Spleen (tissue), 11 donors: ENCODE results near the gene PRCP. TPM values are rescaled to one million over a fixed set of nuclear protein-coding genes. Genes with fewer than 3 reads are reported as not detected.

Experiments used
- DNase-seq: peaks from one replicate; pipeline ENCODE4 v3.0.0-alpha.2; 2020
- H3K27ac ChIP-seq, 8 donors: fragments of 200-600 bp; sonication (generic) in 7 of 8; 1 replicate in 4 of 8; 2 replicates in 4 of 8; pipeline versions ENCODE4 v1.5.0 to v1.8.0; 2016 to 2021; ENCODE audit warnings: inconsistent platforms in 4 of 8, mild to moderate bottlenecking in 4 of 8, moderate library complexity in 1 of 8
- H3K27me3 ChIP-seq, 7 donors: fragments of 200-600 bp; sonication (generic) in 6 of 7; replicated peaks in 1 of 7; 1 replicate in 4 of 7; 2 replicates in 3 of 7; pipeline versions ENCODE4 v1.5.0 to v1.8.0; 2016 to 2021; ENCODE audit warnings: inconsistent platforms in 3 of 7, mild to moderate bottlenecking in 1 of 7
- H3K36me3 ChIP-seq, 6 donors: fragments of 200-600 bp; sonication (generic) in 5 of 6; 1 replicate in 4 of 6; 2 replicates in 2 of 6; pipeline versions ENCODE4 v1.5.0 to v1.8.0; 2016 to 2021; ENCODE audit warnings: inconsistent platforms in 2 of 6
- H3K4me1 ChIP-seq, 6 donors: fragments of 200-600 bp; sonication (generic) in 5 of 6; 1 replicate in 3 of 6; 2 replicates in 3 of 6; pipeline versions ENCODE4 v1.5.0 to v1.8.0; 2016 to 2021; ENCODE audit warnings: inconsistent platforms in 3 of 6
- H3K4me3 ChIP-seq, 8 donors: fragments of 200-600 bp; sonication (generic) in 7 of 8; 1 replicate in 4 of 8; 2 replicates in 4 of 8; pipeline versions ENCODE4 v1.5.0 to v1.8.0; 2016 to 2021; ENCODE audit warnings: inconsistent platforms in 4 of 8, mild to moderate bottlenecking in 4 of 8, moderate library complexity in 2 of 8
- H3K9me3 ChIP-seq, 8 donors: fragments of 200-600 bp; sonication (generic) in 7 of 8; 1 replicate in 4 of 8; 2 replicates in 4 of 8; pipeline versions ENCODE4 v1.5.0 to v1.8.0; 2016 to 2021; ENCODE audit warnings: inconsistent platforms in 4 of 8
- POLR2A ChIP-seq, 3 donors: fragments of 450-650 bp; IDR thresholded peaks; one replicate each; pipeline ENCODE4 v1.5.1; 2017; ENCODE audit warnings: antibody characterized with exemption in 3 of 3, mild to moderate bottlenecking in 1 of 3
- POLR2AphosphoS5 ChIP-seq, 3 donors: sonication (generic); formaldehyde crosslinking; IDR thresholded peaks; one replicate each; pipeline ENCODE4 v1.5.1; 2017; ENCODE audit warnings: antibody characterized with exemption in 3 of 3
- WGBS, 5 donors: extraction: QIAGEN DNeasy Blood & Tissue Kit in 3 of 5; methylation state at CpG; one replicate each; pipeline versions ENCODE4 v1.1.5 to v1.1.7; 2013 to 2018; 5-methylcytosine and 5-hydroxymethylcytosine counted together
- intact Hi-C: fragments of 100-400 bp; cut with DNase I; formaldehyde crosslinking; loops from one replicate; pipeline ENCODE4 v1.15.0; 2023; ENCODE audit warnings: low total_unique reads
- polyA plus RNA-seq, 3 donors: library from polyadenylated mRNA; stranded (reverse); fragments of 200-250 nt; gene quantifications; one replicate each; pipeline ENCODE4 v1.2.1, GENCODE V29; 2013
- total RNA-seq, 7 donors: library from RNA; depleted of rRNA in 3 of 7; stranded (reverse); fragments of >200 nt in 3 of 7; fragmentation: NEBNext Ultra II Directional in 4 of 7; extraction: Animal tissue kit (Norgen Biotek cat#: 25700) in 4 of 7; gene quantifications; one replicate each; pipeline versions ENCODE4 v1.1.0 to v1.2.1, GENCODE V29; 2016 to 2021
- TF ChIP-seq, protein P1 (sequence below), 11 experiments: fragments of 200-600 bp in 7 of 11; fragments of 450-650 bp in 4 of 11; sonication (generic) in 4 of 11; IDR thresholded peaks in 8 of 11; conservative IDR thresholded peaks in 3 of 11; 1 replicate in 7 of 11; 2 replicates in 4 of 11; pipeline versions ENCODE4 v1.4.0 to v1.8.0; 2016 to 2021; ENCODE audit warnings: antibody characterized with exemption in 11 of 11, inconsistent platforms in 4 of 11, mild to moderate bottlenecking in 1 of 11
- donor health status: healthy with polysubstance abuse.
- donor health status: DM: no; HTN: no; CAD: no; lungs with moderate emphysema.
- donor health status: DM: no; HTN: no; CAD: no.
- donor health status: Bipolar disorder and iron deficiency.
- donor health status: healthy.
- donor health status: DM: no; HTN: no; CAD: no.
- donor health status: DM: yes; HTN: yes; CAD: no.

PRCP gene
- total and polyA plus RNA-seq, 10 donors, result 22.2 to 85.7 (median 65.7) TPM

DNA sequence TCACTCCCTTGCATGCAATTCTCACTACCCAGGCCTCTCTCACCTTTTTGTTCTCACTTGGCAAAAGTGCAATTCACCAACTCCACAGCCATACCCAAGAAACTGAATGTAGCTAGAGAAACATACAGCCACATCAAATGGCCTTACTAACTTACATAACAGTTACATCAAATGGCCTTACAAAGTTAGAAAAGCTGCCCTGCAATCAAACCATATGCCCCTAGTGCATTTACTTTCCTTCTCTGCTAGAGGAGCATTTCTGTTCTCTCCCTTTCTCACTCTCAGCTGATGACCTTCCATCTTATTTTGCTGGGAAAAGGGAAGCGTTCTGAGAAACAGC lies 10.3 kb downstream of the PRCP start:
- Histone ChIP-seq H3K4me3 (peak overlapping the region in 7 of 8 donors; percentile 23 to 53 (median 30)), H3K4me1 (peaks cover 0 to 77% (median 39%) of the 10 kb centered on the region in 6 donors), H3K27ac (peak overlapping the region in 7 of 8 donors; percentile 35 to 83 (median 64)), H3K36me3 (no peaks in the 10 kb centered on the region), H3K27me3 (peaks cover 0 to 21% (median 0%) of the 10 kb centered on the region in 7 donors), H3K9me3 (no peaks in the 10 kb centered on the region)
- intact Hi-C loops, result no loop called here
- WGBS, 5 donors, result 68 to 81% (median 78%) methylated on average over 1 of the region's 1 CpG
- TF ChIP-seq POLR2A (IDR thresholded peaks at IDR 0.05) (no peak), POLR2AphosphoS5 (IDR thresholded peaks at IDR 0.05) (no peak)
- TF ChIP-seq, protein P1, sequence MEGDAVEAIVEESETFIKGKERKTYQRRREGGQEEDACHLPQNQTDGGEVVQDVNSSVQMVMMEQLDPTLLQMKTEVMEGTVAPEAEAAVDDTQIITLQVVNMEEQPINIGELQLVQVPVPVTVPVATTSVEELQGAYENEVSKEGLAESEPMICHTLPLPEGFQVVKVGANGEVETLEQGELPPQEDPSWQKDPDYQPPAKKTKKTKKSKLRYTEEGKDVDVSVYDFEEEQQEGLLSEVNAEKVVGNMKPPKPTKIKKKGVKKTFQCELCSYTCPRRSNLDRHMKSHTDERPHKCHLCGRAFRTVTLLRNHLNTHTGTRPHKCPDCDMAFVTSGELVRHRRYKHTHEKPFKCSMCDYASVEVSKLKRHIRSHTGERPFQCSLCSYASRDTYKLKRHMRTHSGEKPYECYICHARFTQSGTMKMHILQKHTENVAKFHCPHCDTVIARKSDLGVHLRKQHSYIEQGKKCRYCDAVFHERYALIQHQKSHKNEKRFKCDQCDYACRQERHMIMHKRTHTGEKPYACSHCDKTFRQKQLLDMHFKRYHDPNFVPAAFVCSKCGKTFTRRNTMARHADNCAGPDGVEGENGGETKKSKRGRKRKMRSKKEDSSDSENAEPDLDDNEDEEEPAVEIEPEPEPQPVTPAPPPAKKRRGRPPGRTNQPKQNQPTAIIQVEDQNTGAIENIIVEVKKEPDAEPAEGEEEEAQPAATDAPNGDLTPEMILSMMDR (IDR thresholded peaks at IDR 0.05 in 8 of 11, conservative IDR thresholded peaks at IDR 0.05 in 3 of 11), result no peak
- DNase-seq, result no peak

DNA sequence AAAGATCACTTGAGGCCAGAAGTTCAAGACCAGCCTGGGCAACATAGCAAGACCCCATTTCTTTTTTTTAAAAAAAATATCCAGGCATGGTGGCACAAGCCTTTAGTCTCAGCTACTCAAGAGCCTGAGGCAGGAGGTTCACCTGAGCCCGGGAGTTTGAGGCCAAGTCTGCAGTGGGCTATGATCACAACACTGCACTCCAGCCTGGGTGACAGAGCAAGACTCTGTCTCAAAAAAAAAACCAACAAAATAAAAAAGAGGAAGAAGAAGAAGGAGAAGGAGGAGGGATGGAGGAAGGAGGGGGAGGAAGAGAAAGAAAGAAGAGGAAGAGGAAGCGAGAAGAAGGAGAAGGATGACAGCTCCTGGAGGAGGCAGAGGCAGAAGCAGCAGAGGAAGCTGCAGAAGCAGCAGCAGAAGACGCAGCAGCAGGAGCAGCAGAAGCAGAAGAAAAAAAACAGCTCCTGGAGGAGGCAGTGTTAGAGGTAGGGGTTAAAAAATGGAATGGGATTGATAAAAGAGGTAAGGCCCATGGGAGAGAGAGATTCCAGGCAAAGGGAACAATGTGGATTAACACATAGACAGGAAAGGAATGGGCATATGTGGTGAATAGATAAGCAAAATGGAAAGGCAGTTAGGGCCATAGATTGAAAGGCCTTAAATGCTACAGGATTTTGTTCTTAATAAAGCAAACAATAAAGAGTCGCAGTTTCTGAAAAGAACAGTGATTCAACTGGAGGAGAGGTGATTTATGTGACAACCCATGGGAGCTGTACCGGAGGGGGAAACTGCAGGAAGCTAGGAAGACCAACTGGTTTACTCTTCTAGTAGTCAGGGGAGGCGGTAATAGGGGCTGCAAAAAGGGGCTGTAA lies 10.9 kb downstream of the PRCP start:
- intact Hi-C loops, result no loop called here
- no peaks in the 10 kb centered on the region for H3K36me3 ChIP-seq
- no peaks in the 10 kb centered on the region for H3K9me3 ChIP-seq
- DNase-seq, result no peak
- H3K4me3 ChIP-seq, result peak overlapping the region in 7 of 8 donors; percentile 23 to 53 (median 30)
- WGBS, 5 donors, result 31 to 44% (median 33%) methylated on average over 6 of the region's 6 CpGs
- peak overlapping the region in 7 of 8 donors; percentile 35 to 83 (median 64) for H3K27ac ChIP-seq
- H3K27me3 ChIP-seq, result peaks cover 0 to 21% (median 0%) of the 10 kb centered on the region in 7 donors
- peaks cover 0 to 77% (median 38%) of the 10 kb centered on the region in 6 donors for H3K4me1 ChIP-seq
- TF ChIP-seq, protein P1 (IDR thresholded peaks at IDR 0.05 in 8 of 11, conservative IDR thresholded peaks at IDR 0.05 in 3 of 11), result no peak
- peak in 1 of 3 donors; percentile 68 for TF ChIP-seq POLR2AphosphoS5 (IDR thresholded peaks at IDR 0.05)
- no peak for TF ChIP-seq POLR2A (IDR thresholded peaks at IDR 0.05)

DNA sequence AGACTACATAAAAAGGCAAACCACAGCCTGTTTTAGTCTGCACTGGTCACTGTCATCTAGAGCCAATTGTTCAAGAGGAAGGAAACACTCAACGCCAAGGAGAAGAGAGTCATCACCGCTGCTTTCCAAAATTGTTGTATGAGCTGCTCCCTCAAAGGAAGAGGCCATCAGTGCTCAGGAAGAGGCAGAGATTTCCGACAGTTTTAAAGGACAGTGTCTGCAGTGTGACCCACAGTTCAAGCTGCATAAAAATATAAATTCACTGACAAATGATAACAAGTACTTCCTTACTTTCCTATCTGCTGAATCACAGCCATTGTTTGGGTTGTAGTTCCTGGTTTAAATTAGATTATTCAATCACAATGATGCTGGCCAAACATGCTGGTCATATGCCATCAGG lies 16.4 kb downstream of the PRCP start:
- peaks cover 0 to 13% (median 8%) of the 10 kb centered on the region in 8 donors for H3K9me3 ChIP-seq
- WGBS, 5 donors, result 24 to 52% (median 25%) methylated on average over 3 of the region's 3 CpGs
- intact Hi-C loops, result no loop called here
- no peak for DNase-seq
- H3K4me1 ChIP-seq, result peaks cover 0 to 43% (median 21%) of the 10 kb centered on the region in 6 donors
- peak overlapping the region in 6 of 8 donors; percentile 16 to 73 (median 52) for H3K27ac ChIP-seq
- H3K4me3 ChIP-seq, result no peak overlapping the region
- peaks cover 0 to 24% (median 0%) of the 10 kb centered on the region in 7 donors for H3K27me3 ChIP-seq
- peaks cover 0 to 15% (median 0%) of the 10 kb centered on the region in 6 donors for H3K36me3 ChIP-seq
- peak in 1 of 3 donors; percentile 79 for TF ChIP-seq POLR2AphosphoS5 (IDR thresholded peaks at IDR 0.05)
- TF ChIP-seq, protein P1 (IDR thresholded peaks at IDR 0.05 in 8 of 11, conservative IDR thresholded peaks at IDR 0.05 in 3 of 11), result no peak
